ENCODE results near the gene ECM1. TPM values are rescaled to one million over a fixed set of nuclear protein-coding genes. Genes with fewer than 3 reads are reported as not detected.

The ECM1 gene

GRCh38 chr1:150561974-150562445 is 54.1 kb downstream of the ECM1 start:
- Histone ChIP-seq H3K56ac (ENCODE audit: low read length) (peak overlapping the region; percentile 86), H2BK5ac (ENCODE audit: low read length) (peak overlapping the region; percentile 9)
- WGBS (ENCODE audit: extremely low coverage, insufficient coverage, low lambda C conversion rate) = no CpG with 5 or more reads among the region's 18 CpGs

GRCh38 chr1:150562446-150563339 is 54.8 kb downstream of the ECM1 start:
- no peak for DNase-seq
- H2BK120ac ChIP-seq (ENCODE audit: low read depth, low read length) = peak overlapping the region; percentile 19
- H3K4ac ChIP-seq (ENCODE audit: low read depth, low read length) = no peak overlapping the region
- H4K8ac ChIP-seq (ENCODE audit: low read depth, low read length) = no peak overlapping the region
- H3K4me3 ChIP-seq (ENCODE audit: low read length) = no peak overlapping the region
- H3K9ac ChIP-seq (ENCODE audit: low read length) = peak overlapping the region; percentile 72
- peak overlapping the region; percentile 75 for H3K4me2 ChIP-seq (ENCODE audit: low read length)
- H3K56ac ChIP-seq (ENCODE audit: low read length) = peak overlapping the region; percentile 86
- H2AK5ac ChIP-seq (ENCODE audit: low read length) = peak overlapping the region; percentile 66
- H3K4me1 ChIP-seq (ENCODE audit: control insufficient read depth, low read depth, low read length) = peaks cover 10% of the 10 kb centered on the region
- no peaks in the 10 kb centered on the region for H3K27me3 ChIP-seq (ENCODE audit: insufficient read depth, low read length, poor library complexity)
- no peak overlapping the region for H2BK15ac ChIP-seq (replicated peaks; ENCODE audit: low read depth)
- no peak overlapping the region for H3K23ac ChIP-seq (ENCODE audit: low read length)
- WGBS (ENCODE audit: extremely low coverage, insufficient coverage, low lambda C conversion rate) = no CpG with 5 or more reads among the region's 4 CpGs
- H3K36me3 ChIP-seq (ENCODE audit: control insufficient read depth, insufficient read depth, low read length) = no peaks in the 10 kb centered on the region
- H3K79me1 ChIP-seq (ENCODE audit: low read length) = peaks cover 8% of the 10 kb centered on the region
- peaks cover 17% of the 10 kb centered on the region for H3K79me2 ChIP-seq (ENCODE audit: control insufficient read depth, insufficient read depth, low read length)
- H4K5ac ChIP-seq (ENCODE audit: low read length) = no peak overlapping the region
- peak overlapping the region; percentile 88 for H3K27ac ChIP-seq (ENCODE audit: low read depth, low read length)
- H2BK5ac ChIP-seq (ENCODE audit: low read length) = no peak overlapping the region
- peak overlapping the region; percentile 62 for H3K18ac ChIP-seq (ENCODE audit: low read length)

More at GRCh38 chr1:150561974-150562445, 54.1 kb downstream of the ECM1 start:
- Histone ChIP-seq H2AK5ac (ENCODE audit: low read length) (no peak overlapping the region), H3K18ac (ENCODE audit: low read length) (peak overlapping the region; percentile 75), H2BK15ac (replicated peaks; ENCODE audit: low read depth) (no peak overlapping the region), H2BK120ac (ENCODE audit: low read depth, low read length) (peak overlapping the region; percentile 33), H3K4me2 (ENCODE audit: low read length) (peak overlapping the region; percentile 75), H3K79me2 (ENCODE audit: control insufficient read depth, insufficient read depth, low read length) (peaks cover 11% of the 10 kb centered on the region), H3K27ac (ENCODE audit: low read depth, low read length) (peak overlapping the region; percentile 88), H4K5ac (ENCODE audit: low read length) (no peak overlapping the region), H3K36me3 (ENCODE audit: control insufficient read depth, insufficient read depth, low read length) (no peaks in the 10 kb centered on the region), H4K8ac (ENCODE audit: low read depth, low read length) (no peak overlapping the region), H3K4me3 (ENCODE audit: low read length) (peak overlapping the region; percentile 5), H3K4ac (ENCODE audit: low read depth, low read length) (peak overlapping the region; percentile 93), H3K23ac (ENCODE audit: low read length) (no peak overlapping the region), H3K9ac (ENCODE audit: low read length) (peak overlapping the region; percentile 72), H3K27me3 (ENCODE audit: insufficient read depth, low read length, poor library complexity) (no peaks in the 10 kb centered on the region), H3K79me1 (ENCODE audit: low read length) (peaks cover 8% of the 10 kb centered on the region), H3K4me1 (ENCODE audit: control insufficient read depth, low read depth, low read length) (peaks cover 8% of the 10 kb centered on the region)
- peak; percentile 95 for DNase-seq

Small RNAs within 50 kb of the gene (small RNA-seq; reads per million reads assigned to genes)
- gene MIR4257 (ENCODE audit: insufficient read depth) = not detected

Measured in mesendoderm (in vitro differentiated cells).